ENCODE measurements around the gene NINL. TPM values are rescaled to one million over a fixed set of nuclear protein-coding genes. Genes with fewer than 3 reads are reported as not detected.

NINL gene
- total RNA-seq, 6 experiments from 2014 or later, result 3.6 to 16.0 (median 7.1) TPM

- intact Hi-C loops (cut with DNase I), result no loop called here
- DNase-seq, result no peak
- Histone ChIP-seq H3K27ac (no peak overlapping the region), H3K4me3 (no peak overlapping the region), H3K9me3 (no peaks in the 10 kb centered on the region), H3K27me3 (no peaks in the 10 kb centered on the region), H3K4me1 (no peaks in the 10 kb centered on the region), H3K36me3 (peaks cover 0 to 17% (median under 1%) of the 10 kb centered on the region in 4 donors)
- no peak for ATAC-seq
- WGBS (ENCODE audit: insufficient coverage, low coverage, low lambda C conversion rate, missing lambda C conversion rate), result 49% methylated on average over 2 of the region's 2 CpGs
- no peak for TF ChIP-seq POLR2A (IDR thresholded peaks at IDR 0.05)
- no peak for TF ChIP-seq CTCF (IDR thresholded peaks at IDR 0.05)
Measured at GRCh38 chr20:25487306-25487705, 98.0 kb downstream of the NINL start.

- Histone ChIP-seq H3K27me3 (no peaks in the 10 kb centered on the region), H3K27ac (no peak overlapping the region), H3K9me3 (no peaks in the 10 kb centered on the region), H3K4me1 (no peaks in the 10 kb centered on the region), H3K4me3 (no peak overlapping the region), H3K36me3 (peaks cover 0 to 17% (median 3%) of the 10 kb centered on the region in 4 donors)
- WGBS (ENCODE audit: insufficient coverage, low coverage, low lambda C conversion rate, missing lambda C conversion rate), result 55% methylated on average over 8 of the region's 9 CpGs
- ATAC-seq (no peak), DNase-seq (no peak)
- intact Hi-C loops (cut with DNase I), result no loop called here
- TF ChIP-seq CTCF (IDR thresholded peaks at IDR 0.05), result no peak
- TF ChIP-seq POLR2A (IDR thresholded peaks at IDR 0.05), result no peak
Measured at GRCh38 chr20:25486377-25486776, 99.0 kb downstream of the NINL start.

- no peaks in the 10 kb centered on the region for H3K9me3 ChIP-seq
- TF ChIP-seq CTCF (IDR thresholded peaks at IDR 0.05) (no peak), POLR2A (IDR thresholded peaks at IDR 0.05) (no peak)
- no peaks in the 10 kb centered on the region for H3K27me3 ChIP-seq
- intact Hi-C loops (cut with DNase I), result no loop called here
- peaks cover 0 to 17% (median 4%) of the 10 kb centered on the region in 4 donors for H3K36me3 ChIP-seq
- H3K4me3 ChIP-seq, result no peak overlapping the region
- ATAC-seq, result no peak
- no peak overlapping the region for H3K27ac ChIP-seq
- 71% methylated on average over 2 of the region's 2 CpGs for WGBS (ENCODE audit: insufficient coverage, low coverage, low lambda C conversion rate, missing lambda C conversion rate)
- no peak for DNase-seq
- no peaks in the 10 kb centered on the region for H3K4me1 ChIP-seq
Measured at GRCh38 chr20:25485872-25486271, 99.5 kb downstream of the NINL start.

- intact Hi-C loops (cut with DNase I), result no loop called here
- Histone ChIP-seq H3K4me3 (no peak overlapping the region), H3K4me1 (no peaks in the 10 kb centered on the region), H3K27ac (no peak overlapping the region), H3K36me3 (peaks cover 0 to 17% (median 4%) of the 10 kb centered on the region in 4 donors), H3K27me3 (no peaks in the 10 kb centered on the region), H3K9me3 (no peaks in the 10 kb centered on the region)
- TF ChIP-seq CTCF (IDR thresholded peaks at IDR 0.05), result no peak
- no peak for TF ChIP-seq POLR2A (IDR thresholded peaks at IDR 0.05)
- DNase-seq (no peak), ATAC-seq (peak in 2 of 4 donors; percentile 24 to 28)
- WGBS (ENCODE audit: insufficient coverage, low coverage, low lambda C conversion rate, missing lambda C conversion rate), result 43% methylated on average over 9 of the region's 12 CpGs
Measured at GRCh38 chr20:25484911-25485511, 100.3 kb downstream of the NINL start.

Measured in right lobe of liver (tissue), 6 donors.